GM19035 (cell line): ENCODE data around the gene GALNT2.

Experiments
- ATAC-seq: cut with Tn5 transposase; IDR thresholded peaks from one replicate; pipeline ENCODE4 v1.9.1; 2021; ENCODE audit not compliant: unreplicated experiment

GALNT2 gene

DNA sequence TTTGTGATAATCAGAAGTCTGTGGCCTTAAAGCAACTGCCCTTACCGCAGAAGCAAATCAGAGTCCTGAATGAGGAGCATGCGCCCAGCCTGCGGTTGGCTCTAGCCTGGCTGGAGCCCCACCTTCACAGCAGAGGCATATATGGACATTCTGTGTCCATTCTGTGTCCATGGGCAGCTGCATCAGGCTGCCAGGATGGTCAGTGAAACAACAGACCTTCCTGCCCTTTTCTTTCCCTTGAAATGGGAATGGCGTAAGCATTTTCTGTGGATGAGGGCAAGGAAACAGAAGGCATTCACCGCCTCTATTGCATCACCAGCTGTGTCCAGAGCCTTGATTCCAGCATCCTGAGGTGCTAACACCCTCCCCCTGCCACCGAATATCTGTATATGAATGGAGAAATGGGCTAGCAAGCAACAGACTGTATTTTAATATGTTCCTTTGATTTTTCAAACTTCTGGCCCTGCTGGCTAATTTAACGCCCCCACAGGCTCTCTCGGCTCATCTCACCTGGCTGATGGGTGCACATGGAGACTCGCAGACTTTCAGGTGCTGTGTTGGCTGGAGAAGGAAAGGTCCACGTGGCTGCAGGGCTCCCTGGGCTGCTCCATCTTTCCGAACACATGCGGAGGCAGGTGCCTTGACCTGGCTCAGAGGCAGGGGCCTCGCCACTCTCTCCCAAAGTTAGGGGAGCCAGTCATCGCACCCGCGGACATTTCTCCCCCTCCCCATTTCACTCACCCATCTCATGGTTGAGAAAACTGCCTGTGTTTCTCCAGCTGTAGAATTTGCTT lies 159.2 kb downstream of the GALNT2 start:
- ATAC-seq: no peak

DNA sequence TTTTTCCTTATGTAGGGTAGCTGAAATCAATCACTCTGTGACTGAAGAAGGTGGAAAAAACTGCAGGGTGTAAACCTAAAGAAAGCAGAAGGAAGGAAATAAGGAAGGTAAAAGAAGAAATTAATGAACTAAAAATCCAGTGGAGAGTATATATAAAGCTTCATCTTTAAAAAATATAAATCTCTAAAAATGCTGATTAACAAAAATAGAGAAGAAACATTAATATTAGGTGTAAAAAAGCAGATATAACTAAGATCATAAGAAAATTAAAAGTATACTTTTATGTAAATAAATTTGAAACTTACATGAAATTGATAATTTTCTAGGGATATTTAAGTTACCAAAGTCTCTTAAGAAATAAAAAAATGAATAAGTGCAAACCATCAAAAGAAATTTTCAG lies 159.8 kb downstream of the GALNT2 start:
- ATAC-seq: no peak

DNA sequence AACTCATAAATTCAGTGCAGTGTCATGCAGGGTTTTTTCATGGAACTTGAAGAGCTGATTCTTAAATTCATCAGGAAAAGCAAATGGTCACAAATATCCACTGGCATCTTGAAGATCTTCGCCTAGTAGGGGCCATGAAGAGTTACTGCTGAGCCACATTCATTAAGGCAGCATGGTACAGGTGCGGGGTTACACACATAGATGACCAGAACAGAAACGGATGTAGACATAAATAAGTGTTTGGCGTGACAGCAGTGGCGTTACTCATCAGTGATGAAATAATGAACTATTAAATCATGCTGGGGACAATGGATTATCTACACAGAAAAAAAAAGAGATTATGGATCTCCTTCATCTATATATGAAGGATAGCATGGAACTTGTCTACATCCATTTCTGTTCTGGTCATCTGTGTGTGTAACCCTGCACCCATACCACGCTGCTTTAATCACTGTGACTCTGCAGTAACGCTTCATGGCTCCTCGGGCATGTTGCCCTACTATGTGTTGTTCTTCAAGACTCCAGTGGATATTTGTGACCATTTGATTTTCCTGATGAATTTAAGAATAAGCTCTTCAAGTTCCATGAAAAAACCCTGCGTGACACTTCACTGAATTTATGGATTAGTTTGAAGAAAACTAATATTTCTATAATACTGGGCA lies 161.3 kb downstream of the GALNT2 start:
- no peak for ATAC-seq

DNA sequence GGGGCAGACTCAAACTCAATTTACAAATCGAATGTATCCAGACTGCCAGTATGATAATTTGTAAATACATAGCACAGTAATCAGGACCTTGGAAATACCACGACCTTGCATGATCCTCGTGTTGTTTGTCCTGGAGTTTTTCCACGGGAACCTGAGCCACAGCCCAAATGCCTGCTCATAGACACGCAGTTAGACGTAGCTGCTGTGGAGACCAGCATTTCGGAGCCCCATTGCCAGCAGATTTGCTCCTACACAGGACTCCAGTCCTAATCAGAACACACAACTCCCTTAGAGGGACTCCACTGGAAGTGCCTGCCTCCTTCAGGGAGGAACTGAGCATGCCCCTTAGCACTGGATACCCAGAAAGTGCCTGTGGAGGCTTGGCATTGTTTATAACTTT lies 163.2 kb downstream of the GALNT2 start:
- ATAC-seq: no peak

DNA sequence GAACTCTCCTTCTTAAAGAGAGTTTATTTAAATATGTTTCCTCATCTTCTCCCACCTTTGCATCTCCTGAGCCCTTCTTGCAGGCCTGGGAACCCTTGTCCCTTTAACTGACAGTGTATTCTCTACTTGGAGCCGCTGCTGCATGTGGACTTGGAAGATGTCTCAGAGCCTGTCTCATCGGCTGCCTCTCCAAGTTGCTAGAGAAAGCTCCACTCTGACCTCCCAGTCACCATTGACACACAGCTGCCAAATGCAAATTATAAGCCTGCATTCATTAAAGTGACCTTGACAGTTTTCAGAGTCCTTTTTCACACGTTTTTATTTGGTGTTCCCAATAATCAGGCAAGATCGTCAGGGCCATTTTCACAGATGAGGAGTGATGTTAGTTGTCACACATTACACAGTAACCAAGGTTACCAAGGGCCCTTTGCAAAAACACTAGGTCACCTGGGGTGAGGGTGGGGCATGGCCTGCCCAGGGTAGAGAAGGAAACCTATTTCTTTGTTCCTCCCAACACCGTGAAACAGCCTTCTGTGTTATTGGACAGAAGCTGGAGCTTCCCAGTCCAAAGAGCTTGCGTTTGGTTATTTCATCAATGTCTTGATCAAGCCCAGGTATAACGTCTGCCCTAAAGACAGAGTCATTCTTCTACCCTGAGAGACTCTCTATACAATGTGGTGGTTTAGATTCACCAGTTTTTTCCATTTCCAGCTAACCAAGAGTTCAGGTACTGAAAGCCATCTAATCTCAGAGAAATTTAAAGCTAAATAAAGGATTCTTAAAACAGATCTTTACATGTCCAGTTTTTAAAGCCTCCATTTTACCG lies 164.1 kb downstream of the GALNT2 start:
- no peak for ATAC-seq

DNA sequence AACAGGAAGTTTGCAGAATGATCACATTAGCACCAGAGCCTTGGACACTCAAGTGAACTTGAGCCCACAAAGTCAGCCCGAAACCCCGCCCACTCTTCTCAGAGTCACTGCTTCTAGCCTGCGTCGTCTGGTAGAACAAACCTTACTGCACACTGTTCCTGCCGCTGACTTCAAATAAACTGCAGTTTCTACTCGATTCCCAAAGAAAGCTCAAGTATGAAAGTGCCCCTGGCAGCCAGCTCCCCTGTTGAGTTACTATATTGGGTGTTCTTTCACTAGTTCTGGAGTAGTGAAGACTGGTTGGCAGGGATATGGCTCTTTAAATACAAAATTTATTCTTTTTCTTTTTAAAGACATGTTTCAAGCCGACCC lies 164.7 kb downstream of the GALNT2 start:
- no peak for ATAC-seq

DNA sequence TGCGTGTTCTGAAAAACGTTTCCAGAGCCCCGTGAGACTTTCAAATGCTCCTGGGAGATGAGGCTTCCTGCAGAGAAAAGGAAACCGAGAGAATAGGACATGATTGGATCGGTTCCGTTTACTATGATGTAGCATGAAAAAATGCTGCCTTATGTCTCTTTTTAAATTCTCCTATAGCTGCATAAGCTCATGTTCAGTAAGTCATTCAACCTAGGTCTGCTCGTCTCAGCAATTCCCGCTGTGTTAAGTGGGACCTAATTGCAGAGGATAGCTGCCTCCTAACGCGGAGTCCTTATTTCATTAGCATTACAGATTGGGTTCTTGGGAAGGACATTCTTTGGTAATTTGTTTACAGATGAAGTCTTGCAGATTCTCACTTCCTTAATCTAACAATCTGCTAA lies 165.3 kb downstream of the GALNT2 start:
- ATAC-seq: no peak

DNA sequence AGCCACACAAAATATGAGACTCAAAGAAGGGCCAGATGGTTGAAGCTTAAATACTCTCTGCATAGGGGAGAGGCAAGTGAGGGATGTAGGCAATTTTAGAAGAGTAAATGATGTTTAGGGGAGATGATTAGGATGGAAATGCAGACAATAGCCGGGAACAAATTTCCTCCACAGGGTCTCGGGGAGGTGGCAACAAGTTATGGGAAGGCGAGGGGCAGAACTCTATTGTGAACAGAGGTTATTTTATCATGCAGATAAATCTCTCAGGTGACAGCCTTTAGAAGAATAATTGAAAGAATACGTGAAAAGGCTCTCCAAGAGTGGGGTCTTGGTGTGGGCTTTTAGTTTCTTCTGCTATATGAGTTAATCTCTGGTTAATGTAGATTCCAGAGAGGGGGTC lies 166.7 kb downstream of the GALNT2 start:
- no peak for ATAC-seq

DNA sequence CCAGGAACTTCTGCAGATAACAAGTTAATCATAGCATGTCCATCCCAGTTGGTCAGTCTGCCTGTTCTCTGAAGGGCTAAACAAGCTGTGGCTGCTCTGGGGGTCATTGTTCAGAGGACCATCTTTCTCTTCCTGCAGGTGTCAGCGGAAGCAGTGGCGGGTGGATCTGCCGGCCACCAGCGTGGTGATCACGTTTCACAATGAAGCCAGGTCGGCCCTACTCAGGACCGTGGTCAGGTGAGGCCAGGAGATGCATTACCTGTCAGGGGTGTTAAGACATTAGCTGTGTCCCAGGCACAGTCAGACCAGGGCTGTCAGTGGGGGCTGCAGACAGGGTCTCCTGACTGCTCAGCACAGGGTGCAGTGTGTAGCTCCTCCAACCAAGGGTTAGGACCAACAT lies 168.8 kb downstream of the GALNT2 start:
- no peak for ATAC-seq

DNA sequence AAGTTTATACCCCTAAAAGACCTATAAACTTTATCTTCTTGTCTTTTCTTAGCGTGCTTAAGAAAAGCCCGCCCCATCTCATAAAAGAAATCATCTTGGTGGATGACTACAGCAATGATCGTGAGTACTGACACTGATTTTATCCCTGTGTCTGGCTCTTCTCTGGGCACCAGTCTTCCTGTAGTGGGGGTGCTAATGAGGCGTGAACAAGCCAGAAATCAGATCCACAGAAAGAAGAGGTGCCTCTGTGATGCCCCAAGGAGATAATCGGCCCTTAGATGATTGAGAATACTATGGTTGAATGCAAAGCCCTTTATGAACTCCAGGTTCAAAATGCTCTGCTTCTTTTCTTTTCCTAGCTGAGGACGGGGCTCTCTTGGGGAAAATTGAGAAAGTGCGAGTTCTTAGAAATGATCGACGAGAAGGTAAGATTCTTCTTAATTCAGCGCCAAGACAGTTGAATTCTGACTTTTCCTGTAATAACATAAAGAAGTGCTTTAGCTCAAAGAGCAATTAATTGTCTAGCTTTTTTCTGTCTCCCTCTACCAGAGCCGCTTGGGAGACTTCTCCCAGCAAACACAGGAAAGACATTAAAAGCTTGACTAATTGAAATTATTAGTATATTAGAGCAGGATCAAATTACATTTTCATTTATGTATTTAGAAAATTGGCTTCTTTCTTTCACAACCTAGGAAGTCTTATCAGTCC lies 169.4 kb downstream of the GALNT2 start:
- no peak for ATAC-seq

DNA sequence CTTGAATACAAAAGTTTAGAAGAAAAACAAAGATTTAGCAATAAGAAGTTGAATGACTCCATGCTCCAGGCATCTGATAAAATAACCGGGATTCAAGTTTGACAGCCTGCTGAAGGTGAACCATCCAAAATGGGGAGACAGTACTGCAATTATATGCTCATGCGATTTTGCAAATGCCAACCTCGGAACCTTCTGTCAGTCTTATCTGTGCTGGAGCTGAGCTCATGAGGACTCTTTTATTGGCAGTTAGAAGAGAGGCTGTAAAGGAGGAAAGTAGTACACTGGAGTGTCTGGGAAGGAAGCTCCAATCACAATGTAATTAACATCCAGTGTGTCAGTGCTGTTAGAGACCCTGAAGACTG lies 170.0 kb downstream of the GALNT2 start:
- no peak for ATAC-seq

DNA sequence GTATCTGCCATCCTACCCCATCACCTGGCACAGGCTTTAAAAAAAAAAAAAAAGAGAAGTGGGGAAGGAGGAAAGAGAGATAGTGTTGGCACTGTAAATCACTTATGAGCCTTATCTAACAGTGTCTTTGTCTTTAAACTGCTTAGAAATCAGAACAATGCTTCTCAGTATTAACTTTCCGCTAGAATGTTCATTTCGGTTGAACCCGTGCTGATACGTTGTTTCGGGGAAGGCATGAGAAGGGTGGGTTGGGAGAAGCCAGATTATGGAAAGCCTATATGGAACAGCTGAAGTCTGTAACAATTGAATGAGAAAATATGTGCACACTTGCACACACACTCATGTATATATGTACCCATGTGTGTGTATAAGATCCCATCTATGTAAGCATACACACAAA lies 170.8 kb downstream of the GALNT2 start:
- ATAC-seq: no peak

DNA sequence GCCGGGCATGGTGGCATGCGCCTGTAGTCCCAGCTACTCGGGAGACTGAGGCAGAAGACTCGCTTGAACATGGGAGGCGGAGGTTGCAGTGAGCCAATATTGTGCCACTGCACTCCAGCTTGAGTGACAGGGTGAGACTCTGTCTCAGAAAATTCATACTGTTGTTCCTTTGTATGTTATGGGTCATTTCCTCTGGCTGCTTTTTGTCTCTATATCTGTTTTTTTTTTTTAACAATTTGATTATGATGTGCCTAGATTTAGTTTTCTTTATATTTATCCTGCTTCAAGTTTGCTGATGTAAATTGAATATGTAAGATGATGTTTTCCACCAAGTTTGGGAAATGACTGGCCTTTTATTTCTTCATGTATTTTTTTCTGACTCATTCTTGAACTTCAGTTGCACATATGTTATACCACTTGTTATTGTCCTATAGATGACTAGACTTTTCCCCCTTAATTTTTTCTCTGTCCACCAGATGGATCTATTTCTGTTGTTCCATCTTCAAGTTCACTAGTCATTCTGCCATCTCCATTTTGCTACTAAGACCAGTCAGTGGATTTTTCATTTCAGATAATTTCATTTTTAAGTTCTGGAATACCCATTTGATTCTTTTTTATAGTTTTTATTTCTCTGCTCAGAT lies 173.5 kb downstream of the GALNT2 start:
- ATAC-seq: no peak

DNA sequence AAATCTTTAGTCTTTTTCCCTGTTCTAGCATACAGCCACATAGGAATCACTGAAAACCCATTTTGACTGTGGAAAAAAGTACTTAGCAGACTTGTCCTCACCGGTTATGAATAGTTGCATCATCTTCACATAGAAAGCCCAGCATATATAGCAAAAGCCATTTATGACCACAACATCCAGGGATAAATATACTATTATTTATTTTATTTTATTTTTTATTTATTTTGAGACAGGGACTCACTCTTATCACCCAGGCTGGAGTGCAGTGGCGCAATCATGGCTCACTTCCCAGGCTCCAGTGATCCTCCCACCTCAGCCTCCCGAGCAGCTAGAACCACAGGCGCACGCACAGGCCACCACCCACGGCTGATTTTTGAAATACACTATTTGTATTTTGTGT lies 175.3 kb downstream of the GALNT2 start:
- no peak for ATAC-seq

DNA sequence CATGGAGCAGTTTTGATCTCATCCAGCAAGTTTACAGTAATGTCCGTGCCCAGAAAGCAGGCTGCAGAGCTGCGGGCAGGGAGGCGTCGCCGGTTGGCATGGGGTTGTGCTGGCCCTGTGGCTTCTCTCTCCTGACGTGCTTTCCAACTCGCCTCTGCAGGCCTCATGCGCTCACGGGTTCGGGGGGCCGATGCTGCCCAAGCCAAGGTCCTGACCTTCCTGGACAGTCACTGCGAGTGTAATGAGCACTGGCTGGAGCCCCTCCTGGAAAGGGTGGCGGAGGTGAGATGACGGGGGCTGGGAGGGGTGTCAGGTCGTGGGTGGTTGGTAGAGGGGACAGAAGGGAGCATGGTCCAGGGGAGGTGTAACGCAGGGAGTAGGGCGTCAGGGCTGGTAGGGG lies 176.1 kb downstream of the GALNT2 start:
- no peak for ATAC-seq

DNA sequence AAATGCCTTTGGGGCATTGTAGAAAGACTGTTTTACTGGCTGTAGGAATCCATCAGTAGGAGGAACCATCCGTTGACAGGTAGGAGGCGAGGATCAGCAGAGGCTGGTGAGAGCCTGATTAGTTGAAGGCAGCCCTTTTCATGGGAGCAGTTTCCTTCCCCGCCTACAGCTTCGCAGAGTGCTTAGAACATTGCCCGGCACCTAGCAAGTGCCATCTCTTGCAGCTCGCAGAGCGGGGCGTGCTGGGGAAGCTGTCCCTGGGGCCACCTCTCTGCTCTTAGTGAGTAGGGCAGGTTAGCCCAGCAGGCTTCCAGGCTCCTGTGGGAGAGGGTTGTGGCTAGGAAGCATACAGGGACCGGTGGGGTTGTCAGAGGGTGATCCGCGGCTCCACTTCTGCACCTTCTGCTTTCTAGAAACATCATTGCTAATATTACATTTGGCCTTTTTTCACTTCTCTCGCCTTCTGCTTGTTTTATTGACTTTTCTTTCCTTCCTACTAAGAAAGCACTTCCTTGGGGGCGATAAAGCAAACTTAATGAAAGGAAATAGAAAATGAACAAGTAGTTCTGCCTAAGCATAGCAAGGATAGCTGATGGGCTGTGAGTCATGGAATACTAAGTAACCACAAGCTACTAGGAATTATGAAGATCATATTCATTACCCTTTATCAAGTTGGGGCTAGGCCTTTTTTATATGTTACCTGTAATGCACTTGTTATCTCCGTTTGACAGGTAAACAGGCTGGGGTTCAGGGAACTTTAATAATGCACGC lies 176.7 kb downstream of the GALNT2 start:
- ATAC-seq: no peak

DNA sequence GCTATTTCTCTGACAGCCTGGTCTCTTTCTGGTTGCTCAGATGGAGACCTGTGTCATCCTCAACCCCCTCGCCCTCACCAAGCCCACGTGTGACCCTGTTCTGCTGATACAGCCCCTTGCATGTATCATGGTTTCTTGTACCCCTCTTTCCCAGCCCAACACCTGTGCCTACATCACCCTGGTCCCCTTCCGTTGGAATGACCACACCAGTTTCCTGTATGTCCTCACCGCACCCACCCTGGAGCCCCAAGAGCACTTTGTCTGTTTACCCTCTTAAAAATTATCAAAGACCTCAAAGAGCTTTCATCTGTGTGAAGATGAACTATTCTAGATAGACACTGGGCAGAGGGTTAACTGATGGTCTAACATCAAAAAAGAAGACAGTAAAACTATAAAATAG lies 179.5 kb downstream of the GALNT2 start:
- ATAC-seq: no peak

DNA sequence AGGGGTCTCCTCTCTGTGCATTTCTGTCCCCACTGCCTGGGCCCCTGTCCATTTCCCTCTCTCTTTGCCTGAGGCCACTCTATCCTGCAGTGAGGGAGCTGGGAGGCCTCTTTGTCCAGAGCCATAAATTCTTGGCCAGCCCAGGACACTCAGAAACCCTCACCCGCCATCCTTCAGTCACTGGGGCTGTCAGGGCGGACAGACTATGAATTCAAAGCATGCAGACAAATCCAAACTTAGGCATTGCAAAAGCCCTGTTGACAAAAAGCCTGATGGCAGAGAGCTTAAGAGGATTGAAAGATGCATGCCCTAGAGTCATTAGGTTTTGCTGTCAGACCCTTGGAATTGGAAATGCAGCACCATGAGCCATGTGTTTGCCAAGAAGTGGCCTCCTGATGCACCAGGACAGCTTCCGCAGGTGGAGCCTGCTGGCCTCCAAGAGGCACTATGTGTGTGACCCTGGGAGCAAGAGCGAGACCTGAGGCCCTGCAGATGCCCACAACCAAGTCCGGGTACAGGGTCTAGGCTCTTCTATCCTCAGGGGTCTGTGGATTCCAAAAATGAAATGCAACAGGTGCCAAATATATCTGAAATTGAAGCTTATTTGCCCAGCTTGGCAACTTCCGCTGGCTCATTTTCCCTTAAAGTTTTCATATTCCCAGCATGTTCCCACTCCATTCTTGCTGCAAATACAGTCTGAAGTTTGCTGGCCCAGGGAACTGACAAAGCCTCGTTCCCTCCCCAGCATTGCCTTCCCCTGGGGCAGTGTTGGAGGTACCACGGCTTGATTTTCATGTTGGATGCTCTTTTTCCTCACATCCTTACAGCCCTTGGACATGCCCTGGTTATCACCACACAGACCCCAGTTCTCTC lies 181.2 kb downstream of the GALNT2 start:
- no peak for ATAC-seq

DNA sequence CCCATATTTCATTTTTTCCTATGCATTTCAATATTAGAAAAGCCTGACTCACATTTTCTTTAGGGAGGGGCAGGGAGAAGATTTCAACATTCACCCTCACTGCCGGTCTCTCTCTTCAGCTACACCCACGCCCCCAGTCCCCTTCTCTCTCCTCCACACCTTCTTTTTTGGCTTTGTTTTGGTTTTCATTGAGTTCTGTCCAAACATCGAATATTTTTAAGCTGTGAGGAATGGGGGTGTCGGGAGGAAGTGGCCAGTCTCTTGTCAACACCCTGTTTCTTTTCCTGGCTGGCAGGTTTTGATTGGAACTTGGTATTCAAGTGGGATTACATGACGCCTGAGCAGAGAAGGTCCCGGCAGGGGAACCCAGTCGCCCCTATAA lies 181.8 kb downstream of the GALNT2 start:
- no peak for ATAC-seq
